Embryonic facial prominence (tissue), 1 donor: ENCODE measurements around the gene EPHA3.

Experiments used
- DNase-seq: peaks from one replicate; pipeline ENCODE4 v3.0.0-alpha.2; 2016; ENCODE audit errors: extremely low spot score

The EPHA3 gene

GRCh38 chr3:89107461-89108290, at the start of gene EPHA3:
EPHA3 (plus strand) TSS chr3:89107621; CDS start chr3:89107749, 128 bp downstream.
- peak; percentile 72 for DNase-seq

GRCh38 chr3:89058371-89058770, 49.0 kb upstream of the EPHA3 start:
- no peak for DNase-seq

GRCh38 chr3:89059211-89059925, 48.1 kb upstream of the EPHA3 start:
- DNase-seq, result no peak

GRCh38 chr3:89061259-89061658, 46.2 kb upstream of the EPHA3 start:
- DNase-seq, result no peak

- no peak for DNase-seq
These were observed 39.7 kb upstream of the EPHA3 start for GRCh38 chr3:89067736-89068135.

- no peak for DNase-seq
These were observed 34.8 kb upstream of the EPHA3 start for GRCh38 chr3:89072642-89073041.

- no peak for DNase-seq
These were observed 27.5 kb upstream of the EPHA3 start for GRCh38 chr3:89079944-89080343.

- DNase-seq, result no peak
These were observed 19.6 kb upstream of the EPHA3 start for GRCh38 chr3:89087851-89088250.

GRCh38 chr3:89098173-89098572, 9.2 kb upstream of the EPHA3 start:
- DNase-seq, result no peak

GRCh38 chr3:89098964-89099585, 8.3 kb upstream of the EPHA3 start:
- DNase-seq, result no peak

- DNase-seq, result no peak
These were observed 6.2 kb upstream of the EPHA3 start for GRCh38 chr3:89101251-89101650.

GRCh38 chr3:89101921-89102320, 5.5 kb upstream of the EPHA3 start:
- no peak for DNase-seq

GRCh38 chr3:89104499-89104898, 2.9 kb upstream of the EPHA3 start:
- no peak for DNase-seq

GRCh38 chr3:89105503-89105902, 1.9 kb upstream of the EPHA3 start:
- DNase-seq, result no peak

- no peak for DNase-seq
These were observed 800 bp downstream of the EPHA3 start for GRCh38 chr3:89108291-89108550.

GRCh38 chr3:89113344-89113743, 5.9 kb downstream of the EPHA3 start:
- no peak for DNase-seq

- peak; percentile 82 for DNase-seq
These were observed 6.7 kb downstream of the EPHA3 start for GRCh38 chr3:89113893-89114840.

- no peak for DNase-seq
These were observed 7.4 kb downstream of the EPHA3 start for GRCh38 chr3:89114841-89115223.

- DNase-seq, result no peak
These were observed 9.1 kb downstream of the EPHA3 start for GRCh38 chr3:89116476-89116875.

GRCh38 chr3:89138048-89138447, 30.6 kb downstream of the EPHA3 start:
- no peak for DNase-seq

- DNase-seq, result no peak
These were observed 32.4 kb downstream of the EPHA3 start for GRCh38 chr3:89139870-89140269.

GRCh38 chr3:89144080-89144479, 36.7 kb downstream of the EPHA3 start:
- DNase-seq, result no peak
